GM21528 (cell line): ENCODE data around the gene VPS25.
"Not testable (repeated sequence)": the region's sequence is repeated elsewhere in the genome, so short reads cannot be mapped to it uniquely, and the experiment has no call there.

Experiments used
- ATAC-seq: cut with Tn5 transposase; IDR thresholded peaks from one replicate; pipeline ENCODE4 v1.9.1; 2021; ENCODE audit warnings: mild to moderate bottlenecking, moderate library complexity; ENCODE audit not compliant: unreplicated experiment, low FRiP score

The VPS25 gene

DNA sequence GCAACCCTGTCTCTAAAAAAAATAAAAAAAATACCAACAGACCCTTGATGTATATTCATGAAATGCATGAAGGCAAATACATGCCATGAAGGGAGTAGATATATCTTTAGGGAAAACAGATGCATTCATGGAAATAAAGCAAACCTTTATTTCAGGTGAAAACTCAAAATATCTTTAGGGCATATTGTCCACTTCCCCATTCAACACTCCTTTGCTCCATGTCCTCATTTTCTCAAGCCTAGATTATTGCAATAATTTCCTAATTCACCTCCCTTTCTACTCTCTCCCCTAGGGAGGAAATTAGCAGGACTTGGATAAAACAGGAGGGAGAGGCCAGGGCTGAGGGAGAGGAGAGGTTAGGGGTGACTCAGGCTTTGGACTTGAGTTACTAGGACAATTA lies 5.7 kb upstream of the VPS25 start:
- no peak for ATAC-seq

GRCh38 chr17:42768006-42768405 lies 5.2 kb upstream of the VPS25 start:
- not testable (repeated sequence) for ATAC-seq

DNA sequence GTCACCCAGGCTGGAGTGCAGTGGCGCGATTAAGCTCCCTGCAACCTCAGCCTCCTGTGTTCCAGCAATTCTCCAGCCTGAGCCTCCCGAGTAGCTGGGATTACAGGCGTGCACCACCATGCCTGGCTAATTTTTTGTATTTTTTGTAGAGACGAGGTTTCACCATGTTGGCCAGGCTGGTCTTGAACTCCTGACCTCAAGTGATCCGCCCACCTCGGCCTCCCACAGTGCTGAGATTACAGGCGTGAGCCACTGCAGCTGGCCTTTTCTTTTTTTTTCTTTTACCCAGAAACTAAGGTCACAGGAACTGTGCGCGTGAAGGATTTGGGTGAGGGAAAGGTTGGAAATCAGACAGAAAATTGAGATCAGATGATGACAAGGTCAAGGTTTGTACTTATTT lies 3.3 kb upstream of the VPS25 start:
- not testable (repeated sequence) for ATAC-seq

GRCh38 chr17:42772945-42773289 lies 332 bp upstream of the VPS25 start:
- no peak for ATAC-seq

- no peak for ATAC-seq
Observed at GRCh38 chr17:42774066-42774745, 957 bp downstream of the VPS25 start.

DNA sequence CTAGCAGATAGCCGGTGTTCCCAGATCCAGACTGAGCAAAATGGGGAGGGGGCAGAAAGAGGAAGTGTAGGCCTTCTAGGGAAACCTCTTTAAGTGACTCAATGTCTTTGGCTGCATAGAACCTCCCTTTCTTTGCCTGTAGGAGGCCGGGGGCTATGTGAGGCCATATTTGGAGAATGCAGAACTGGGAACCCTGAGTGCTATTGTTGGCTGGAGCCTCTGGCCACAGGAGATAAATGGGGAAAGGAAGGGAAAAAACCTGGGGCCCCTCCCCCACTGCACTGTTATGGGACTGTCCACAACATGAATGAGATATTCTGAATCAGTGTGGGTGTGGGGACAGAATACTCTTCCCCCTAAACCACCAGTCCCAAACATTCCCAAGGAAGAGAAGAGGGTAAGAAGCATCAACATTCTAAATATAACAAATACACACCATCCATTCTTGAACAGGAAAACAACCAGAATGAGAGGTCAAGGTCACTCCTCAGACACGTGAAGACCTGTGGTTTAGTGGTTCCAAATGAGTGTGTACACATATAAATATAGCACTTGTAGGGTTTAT lies 2.4 kb downstream of the VPS25 start:
- no peak for ATAC-seq

GRCh38 chr17:42778570-42778969 lies 5.3 kb downstream of the VPS25 start:
- ATAC-seq, result no peak

GRCh38 chr17:42779304-42779935 lies 6.2 kb downstream of the VPS25 start:
- ATAC-seq, result no peak

- ATAC-seq, result no peak
Observed at GRCh38 chr17:42779936-42780850, 6.9 kb downstream of the VPS25 start, which contains the start of gene WNK4. TSS of gene WNK4 (plus strand) at chr17:42780610. CDS start at chr17:42780699, 89 bp downstream.

DNA sequence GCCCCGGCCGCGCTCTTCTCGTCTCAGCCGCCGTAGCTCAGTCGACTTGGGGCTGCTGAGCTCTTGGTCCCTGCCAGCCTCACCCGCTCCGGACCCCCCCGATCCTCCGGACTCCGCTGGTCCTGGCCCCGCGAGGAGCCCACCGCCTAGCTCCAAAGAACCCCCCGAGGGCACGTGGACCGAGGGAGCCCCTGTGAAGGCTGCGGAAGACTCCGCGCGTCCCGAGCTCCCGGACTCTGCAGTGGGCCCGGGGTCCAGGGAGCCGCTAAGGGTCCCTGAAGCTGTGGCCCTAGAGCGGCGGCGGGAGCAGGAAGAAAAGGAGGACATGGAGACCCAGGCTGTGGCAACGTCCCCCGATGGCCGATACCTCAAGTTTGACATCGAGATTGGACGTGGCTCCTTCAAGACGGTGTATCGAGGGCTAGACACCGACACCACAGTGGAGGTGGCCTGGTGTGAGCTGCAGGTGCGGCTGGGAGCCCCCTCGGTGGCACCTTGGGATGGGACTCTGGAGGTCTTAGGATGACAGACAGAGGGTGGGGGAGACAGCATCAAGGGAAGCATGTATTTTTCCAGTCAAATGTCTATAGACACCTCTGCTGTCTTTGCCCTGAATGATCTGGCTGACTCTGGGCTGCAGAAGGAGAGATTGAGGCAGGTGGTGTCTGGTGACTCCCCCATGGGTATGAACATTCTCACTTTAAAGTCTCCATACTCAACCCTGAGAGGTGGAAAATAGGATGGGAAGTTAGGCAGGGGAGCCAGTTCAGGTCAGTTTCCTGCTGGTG lies 7.8 kb downstream of the VPS25 start:
- no peak for ATAC-seq

GRCh38 chr17:42781639-42782165 lies 8.5 kb downstream of the VPS25 start:
- ATAC-seq, result no peak

DNA sequence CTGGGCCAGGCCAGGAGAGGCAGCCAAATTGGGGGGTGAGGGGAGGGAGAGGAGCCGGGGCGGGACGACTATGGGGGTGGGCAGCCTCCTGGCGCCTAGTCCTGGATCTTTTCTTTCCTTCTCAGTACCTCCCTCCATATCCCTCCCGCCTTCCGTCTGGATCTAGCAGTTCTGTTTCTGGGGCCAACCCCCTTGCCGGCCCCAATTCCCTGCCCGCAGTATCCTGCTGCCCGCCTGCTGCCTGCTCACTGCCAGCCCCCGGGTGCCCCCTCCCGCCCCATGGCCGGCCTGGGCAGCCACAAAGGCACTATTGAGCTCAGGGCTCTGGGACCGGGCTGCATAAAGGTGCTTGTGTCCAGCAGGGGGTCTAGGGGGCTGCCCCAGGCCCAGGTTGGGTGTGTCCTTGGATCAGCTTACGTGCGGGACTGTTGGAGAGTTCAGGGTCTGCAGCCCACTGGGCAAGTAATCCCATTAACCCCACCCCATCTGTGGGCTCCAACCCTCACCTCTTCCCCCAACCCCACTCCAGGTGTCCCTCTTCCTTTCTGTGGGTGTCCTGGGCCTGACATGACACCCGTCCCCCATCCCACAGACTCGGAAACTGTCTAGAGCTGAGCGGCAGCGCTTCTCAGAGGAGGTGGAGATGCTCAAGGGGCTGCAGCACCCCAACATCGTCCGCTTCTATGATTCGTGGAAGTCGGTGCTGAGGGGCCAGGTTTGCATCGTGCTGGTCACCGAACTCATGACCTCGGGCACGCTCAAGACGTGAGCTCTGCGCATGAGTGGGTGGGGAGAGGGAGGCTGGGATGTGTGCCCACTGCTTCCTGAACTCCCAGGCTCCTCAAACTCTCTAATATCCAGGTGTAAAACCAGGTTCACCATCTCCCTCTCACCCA lies 9.2 kb downstream of the VPS25 start:
- no peak for ATAC-seq

GRCh38 chr17:42783062-42783790 lies 10.0 kb downstream of the VPS25 start:
- no peak for ATAC-seq

- ATAC-seq, result no peak
Observed at GRCh38 chr17:42783791-42784138, 10.5 kb downstream of the VPS25 start.

DNA sequence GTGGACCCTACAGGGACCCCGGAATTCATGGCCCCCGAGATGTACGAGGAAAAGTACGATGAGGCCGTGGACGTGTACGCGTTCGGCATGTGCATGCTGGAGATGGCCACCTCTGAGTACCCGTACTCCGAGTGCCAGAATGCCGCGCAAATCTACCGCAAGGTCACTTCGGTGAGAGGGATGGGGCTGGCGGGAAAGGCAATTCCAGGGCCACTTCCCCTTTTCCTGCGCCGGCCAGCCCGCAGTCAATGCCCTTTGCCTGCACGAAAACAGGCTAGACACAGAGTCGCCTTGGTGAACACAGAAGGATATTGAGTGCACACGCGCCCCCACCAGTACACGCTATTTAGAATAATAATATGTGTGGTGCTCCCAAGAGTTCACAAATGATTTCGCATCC lies 11.2 kb downstream of the VPS25 start:
- ATAC-seq, result no peak

DNA sequence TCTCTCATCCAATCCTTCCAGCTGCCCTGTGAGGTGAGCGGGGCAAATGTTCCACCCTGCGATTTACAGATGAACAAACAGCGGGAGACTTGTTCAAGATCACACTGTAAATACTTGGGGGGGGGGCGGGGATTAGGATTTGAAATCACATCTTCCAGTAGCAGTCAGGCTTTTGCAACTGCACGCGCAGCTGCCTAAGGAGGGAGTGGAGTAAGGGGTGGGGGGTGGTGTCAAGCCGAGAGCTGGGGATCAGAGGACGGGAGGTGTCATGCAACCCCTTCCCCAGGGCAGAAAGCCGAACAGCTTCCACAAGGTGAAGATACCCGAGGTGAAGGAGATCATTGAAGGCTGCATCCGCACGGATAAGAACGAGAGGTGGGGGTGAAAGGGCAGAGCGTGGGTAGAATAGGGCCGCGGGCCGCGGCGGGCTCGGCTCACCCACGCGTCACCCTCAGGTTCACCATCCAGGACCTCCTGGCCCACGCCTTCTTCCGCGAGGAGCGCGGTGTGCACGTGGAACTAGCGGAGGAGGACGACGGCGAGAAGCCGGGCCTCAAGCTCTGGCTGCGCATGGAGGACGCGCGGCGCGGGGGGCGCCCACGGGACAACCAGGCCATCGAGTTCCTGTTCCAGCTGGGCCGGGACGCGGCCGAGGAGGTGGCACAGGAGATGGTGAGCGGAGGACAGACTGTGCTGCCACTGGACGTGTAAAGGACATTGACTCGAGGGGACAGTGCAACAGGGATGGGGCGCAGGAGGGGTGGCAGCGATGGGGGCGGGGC lies 11.8 kb downstream of the VPS25 start:
- ATAC-seq, result no peak

GRCh38 chr17:42787266-42787665 lies 14.0 kb downstream of the VPS25 start:
- ATAC-seq, result no peak

GRCh38 chr17:42791948-42792347 lies 18.7 kb downstream of the VPS25 start:
- ATAC-seq, result no peak
